ENCODE results near the gene PSPN.
"Not testable (repeated sequence)": the region's sequence is repeated elsewhere in the genome, so short reads cannot be mapped to it uniquely, and the experiment has no call there.

The PSPN gene

DNA sequence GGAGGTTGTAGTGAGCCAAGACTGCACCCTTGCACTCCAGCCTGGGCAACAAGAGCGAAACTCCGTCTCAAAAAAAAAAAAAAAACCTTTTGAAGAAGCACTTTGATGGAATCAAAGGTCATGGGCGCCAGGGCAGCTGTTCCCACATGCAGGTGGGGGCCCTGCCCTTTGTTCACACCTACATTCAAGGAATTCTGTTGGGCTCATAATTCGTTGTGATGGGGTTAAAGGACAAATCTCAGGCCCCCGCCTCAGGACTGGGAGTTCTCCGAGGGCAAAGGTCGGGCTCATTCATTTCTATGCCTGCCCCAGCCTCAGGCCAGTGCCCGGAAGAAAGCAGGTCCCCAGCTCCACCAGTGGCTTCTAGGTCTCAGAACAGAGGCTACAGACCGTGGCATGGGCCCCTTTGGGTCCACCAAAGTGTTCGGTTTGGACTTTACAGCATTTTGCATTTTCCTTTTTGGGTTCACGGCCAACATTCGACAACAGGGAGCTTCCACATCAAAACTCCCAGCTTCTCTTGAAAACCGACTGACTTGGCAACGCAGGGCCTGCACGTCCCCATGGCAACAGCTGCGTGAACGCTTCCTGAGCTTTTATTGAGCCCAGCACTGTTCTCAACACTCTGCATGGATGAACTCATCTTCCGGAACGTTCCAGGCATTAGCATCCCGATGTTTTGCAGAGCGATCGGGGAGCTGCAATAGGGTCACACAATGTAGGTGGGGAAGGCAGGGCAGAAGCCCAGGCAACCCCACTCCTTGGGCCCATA is 27.3 kb upstream of the PSPN start:
- DNase-seq (ENCODE audit: low spot score), result no peak

DNA sequence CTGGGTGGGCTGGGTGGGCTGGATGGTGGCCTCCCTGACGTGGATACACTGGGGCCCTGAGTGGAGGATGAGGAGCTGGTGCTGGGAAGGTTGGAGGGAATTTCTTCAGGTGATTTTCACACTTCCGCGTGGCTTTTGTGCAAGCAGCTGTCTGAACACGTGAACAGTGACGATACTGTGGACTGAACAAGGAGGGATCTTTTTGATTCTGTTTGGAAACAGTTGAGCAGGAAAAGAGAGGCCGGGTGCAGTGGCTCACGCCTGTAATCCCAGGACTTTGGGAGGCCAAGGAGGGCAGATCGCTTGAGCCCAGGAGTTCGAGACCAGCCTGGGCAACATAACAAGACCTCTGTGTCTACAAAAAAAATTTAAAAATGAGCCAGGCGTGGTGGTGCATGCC is 26.3 kb upstream of the PSPN start:
- DNase-seq (ENCODE audit: low spot score), result no peak

DNA sequence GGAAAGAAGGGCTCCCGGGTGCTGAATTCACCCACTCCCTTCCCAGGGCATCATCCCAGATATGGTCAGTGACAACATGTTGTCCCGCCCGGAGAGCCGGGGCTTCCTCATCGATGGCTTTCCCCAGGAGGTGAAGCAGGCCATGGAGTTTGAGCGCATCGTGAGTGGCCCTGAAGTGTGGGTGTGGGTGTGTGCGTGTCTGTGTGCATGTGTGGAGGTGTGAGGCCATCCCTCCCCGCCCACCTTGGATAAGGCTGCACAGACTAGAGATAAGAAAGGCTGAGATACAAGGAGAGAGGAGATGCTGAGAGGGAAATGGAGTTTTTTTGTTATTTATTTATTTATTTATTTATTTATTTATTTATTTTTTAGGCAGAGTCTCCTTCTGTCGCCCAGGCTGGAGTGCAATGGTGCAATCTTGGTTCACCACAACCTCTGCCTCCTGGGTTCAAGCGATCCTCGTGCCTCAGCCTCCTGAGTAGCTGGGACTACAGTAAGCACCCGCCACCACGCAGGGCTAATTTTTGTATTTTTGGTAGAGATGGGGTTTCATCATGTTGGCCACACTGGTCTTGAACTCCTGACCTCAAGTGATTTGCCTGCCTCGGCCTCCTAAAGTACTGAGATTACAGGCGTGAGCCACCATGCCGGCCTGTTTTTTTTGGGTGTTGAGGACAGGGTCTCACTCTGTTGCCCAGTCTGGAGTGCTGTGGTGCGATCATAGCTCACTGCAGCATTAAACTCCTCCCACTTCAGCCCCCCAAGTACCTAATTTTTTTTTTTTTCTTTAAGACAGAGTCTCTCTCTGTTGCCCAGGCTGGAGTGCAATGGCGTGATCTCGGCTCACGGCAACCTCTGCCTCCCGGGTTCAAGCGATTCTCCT is 24.6 kb upstream of the PSPN start:
- DNase-seq (ENCODE audit: low spot score), result not testable (repeated sequence)

- no peak for DNase-seq (ENCODE audit: low spot score)
These were observed 20.6 kb upstream of the PSPN start for GRCh38 chr19:6396305-6396704.

GRCh38 chr19:6394831-6395230 is 19.1 kb upstream of the PSPN start:
- no peak for DNase-seq (ENCODE audit: low spot score)

- DNase-seq (ENCODE audit: low spot score), result peak; percentile 54
These were observed 18.3 kb upstream of the PSPN start for GRCh38 chr19:6393983-6394412.

DNA sequence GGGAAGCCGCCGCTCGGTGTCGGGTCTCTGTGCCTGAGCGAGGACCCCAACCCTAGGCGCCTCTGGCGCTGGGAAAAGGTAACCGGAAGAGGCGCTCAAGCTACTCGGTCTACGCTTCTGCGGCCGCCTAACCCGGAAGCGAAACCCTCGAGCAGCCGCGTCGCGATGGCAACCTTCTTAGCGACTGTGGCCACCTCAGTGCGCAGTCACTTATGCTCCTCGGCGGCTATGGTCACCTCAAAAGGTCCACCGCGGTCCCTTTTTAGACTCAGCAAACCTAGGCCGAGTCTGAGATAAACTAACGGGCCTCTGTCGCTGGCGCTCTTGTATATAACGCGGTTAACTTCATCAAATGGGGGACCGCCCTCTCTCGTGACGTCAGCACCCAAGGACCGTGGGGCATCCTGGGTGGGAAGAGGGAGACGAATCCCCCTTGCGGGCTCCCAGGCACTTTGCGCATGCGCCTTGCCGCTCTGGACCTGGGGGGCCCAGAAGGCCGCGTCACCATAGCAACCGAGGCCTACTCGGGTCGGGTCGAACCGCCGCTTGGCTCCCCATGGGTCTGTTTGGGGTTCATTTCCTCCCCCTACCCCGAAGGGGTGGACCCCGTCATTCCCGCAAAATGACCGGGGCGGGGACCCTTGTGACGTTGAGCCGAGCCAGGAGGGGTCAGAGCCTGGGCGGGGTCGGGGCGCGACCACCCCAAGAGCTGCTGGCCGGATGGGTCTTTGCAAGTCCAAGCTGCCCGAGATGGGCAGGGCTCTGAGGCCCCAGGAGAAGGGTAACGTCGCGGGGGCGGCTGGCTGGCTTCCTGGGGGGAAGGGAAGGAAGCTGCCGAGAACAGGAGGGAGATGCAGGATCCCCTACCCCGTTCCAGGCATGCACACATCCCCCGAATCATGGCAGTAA is 17.6 kb upstream of the PSPN start, which contains the start of gene GTF2F1:
TSS of gene GTF2F1 (minus strand) at position 91 of the 909 bp plus-strand sequence. CDS start 169 bp downstream, outside the sequence.
- DNase-seq (ENCODE audit: low spot score), result peak; percentile 88

DNA sequence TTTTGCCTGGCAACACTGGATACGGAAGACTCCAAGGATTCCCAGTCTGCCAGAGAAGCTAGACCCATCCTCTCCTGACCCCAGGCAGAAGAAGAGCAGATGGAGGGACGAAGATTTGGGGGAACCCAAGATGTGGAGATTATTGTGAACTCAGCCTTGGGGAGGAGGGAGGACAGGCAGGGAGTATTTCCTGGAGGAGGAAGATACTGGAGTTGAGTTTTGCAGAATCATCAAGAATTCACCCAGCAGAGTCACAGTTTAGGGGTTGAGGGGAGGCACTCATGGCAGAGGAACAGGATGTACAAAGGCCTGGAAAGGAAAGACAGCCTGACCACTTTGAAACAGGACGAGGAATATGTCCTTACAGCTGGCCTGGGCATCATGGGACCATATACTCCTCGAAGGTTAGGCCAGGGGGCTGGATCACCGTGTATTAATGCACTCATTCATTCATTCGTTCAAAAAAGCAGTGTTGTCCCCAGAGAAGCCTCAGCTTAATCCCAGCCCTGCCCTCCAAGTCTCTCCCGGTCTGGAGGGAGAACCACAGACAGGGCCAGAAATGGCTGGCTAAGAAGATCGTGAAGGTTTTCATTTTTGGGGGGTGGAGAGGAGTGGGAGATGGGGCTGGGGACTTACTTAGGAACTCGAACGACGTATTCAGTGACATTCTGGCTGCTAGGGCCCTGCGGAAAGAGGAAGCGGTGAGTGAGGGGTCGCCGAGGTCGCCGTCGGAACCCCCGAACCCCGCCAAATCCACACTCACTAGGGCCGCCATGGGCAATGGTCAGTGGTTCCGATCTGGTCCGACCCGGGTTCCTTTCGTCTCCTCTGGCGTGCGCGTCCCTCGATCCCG is 16.7 kb upstream of the PSPN start:
- peak; percentile 10 for DNase-seq (ENCODE audit: low spot score)

DNA sequence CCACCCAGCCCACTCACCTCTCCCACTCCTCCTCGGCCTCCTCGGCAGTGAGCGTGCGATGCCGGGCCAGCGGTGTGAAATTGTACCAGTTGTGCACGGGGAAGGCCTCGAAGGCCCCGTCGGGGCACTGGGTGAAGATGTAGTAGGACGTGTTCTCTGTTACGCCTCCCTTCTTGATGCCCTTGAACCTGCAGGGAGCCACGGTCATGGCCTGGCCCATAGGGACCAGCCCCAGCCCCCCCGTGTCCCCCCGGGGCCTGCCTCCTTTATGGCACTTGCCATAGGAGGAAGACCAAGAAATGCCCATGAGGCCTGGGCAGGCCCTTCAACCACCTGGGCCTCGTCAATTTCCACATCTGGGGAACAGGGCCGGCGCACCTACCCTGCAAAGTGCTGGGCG is 11.6 kb upstream of the PSPN start:
- no peak for DNase-seq (ENCODE audit: low spot score)

DNA sequence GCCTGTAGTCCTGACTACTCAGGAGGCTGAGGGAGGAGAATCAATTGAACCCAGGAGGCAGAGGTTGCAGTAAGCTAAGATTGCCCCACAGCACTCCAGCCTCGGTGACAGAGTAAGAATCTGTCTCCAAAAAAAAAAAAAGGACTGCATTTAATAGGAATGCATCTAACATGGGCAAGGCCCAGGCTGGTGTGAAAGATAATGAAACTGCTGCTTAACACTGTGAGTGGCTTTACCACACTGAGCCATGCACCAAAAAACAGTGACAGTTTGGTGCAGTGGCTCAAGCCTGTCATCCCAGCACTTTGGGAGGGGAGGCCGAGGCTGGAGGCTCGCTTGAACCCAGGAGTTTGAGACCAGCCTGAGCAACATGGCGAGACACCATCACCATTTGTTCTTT is 8.6 kb upstream of the PSPN start:
- DNase-seq (ENCODE audit: low spot score), result peak; percentile 29

DNA sequence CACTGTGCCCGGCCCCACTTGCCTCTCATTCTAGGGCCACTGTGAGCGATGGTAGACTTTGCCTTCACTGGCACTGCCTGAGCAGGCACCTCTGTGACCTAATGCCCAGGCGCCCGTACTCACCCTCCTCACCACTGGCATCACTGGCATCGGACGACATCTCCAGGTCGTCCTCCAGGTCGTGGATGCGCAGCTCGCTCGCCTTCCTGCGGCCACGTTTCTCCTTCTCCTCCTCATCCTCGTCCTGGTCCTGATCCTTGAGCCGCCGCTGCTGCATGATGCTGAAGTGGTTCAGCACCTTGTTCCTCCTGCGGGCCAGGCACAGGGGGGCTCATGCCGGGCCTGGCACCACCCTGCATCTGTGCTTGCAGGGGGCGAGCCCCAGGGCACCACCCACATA is 7.5 kb upstream of the PSPN start:
- DNase-seq (ENCODE audit: low spot score), result no peak

DNA sequence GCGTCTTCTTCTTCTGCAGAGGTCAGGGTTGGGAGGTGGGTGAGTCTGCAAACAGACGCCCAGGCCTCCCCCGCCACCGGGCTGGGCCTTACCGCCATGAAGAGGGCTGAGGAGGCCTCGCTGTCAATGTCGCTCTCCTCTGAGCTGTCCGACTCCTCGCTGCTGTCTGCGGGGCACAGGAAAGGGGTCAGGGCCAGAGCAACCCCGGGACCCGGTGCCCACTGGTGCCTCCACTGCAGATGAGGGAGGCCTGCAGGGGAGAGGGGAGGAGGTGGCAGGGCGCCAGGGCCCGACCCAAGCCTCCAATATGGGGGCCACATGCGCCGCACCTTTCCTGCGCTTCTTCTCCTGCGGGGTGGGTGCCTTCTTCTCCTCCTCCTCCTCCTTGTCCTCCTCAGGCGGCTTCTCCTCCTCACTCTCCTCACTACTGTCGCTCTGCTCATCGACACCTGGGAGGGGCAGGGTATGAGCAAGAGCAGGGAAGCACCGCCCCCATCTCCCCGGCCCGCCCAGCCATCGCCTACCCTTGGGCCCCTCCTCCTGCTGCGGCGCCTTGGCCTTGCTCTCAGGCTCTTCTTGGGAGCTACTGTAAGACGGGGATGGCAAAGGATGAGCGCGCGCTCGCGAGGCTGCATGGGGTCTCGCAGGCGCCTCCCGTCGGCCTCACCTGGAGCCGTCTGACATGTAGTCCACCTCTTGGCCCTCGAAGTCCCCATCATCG is 5.5 kb upstream of the PSPN start:
- no peak for DNase-seq (ENCODE audit: low spot score)

- no peak for DNase-seq (ENCODE audit: low spot score)
These were observed 4.0 kb upstream of the PSPN start for GRCh38 chr19:6379744-6380143.

DNA sequence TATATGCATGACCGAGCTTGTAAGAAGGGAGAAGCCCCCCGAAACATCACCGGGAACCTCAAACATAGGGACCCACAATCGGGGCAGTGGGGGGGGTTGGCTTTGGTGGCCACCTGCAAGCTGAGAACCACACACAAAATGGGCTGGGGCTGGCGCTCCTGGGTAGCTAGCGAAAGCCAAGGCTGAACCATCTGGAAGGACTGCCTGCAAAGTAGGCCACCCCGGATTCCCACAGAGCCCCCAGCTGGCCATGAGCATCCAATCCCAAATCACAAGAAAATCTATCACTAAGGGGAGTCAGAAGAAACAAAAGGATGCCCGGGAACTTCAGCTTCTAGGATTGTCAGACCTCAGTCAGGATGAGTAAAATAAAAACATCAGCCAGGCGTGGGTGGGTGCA is 2.8 kb upstream of the PSPN start:
- no peak for DNase-seq (ENCODE audit: low spot score)

DNA sequence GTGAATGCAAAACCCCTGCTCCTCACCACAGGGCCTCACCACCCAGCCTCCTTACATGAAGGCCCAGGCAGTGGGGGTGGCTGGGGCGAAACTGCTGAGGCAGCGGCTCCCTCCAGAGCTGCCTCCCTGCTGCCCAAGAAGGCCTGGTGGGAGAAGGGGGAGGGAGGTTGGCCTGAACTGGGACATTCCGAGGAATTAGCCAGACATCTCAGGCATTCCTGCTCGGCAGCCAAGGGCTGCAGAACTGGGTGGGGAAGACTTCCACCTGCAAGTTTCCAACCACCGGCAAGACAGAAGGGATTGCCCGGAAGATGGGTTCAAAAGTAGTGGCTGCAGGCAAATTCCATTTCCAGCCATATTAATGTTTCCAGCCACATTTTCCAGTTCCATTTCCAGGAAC is 2.3 kb upstream of the PSPN start:
- no peak for DNase-seq (ENCODE audit: low spot score)

DNA sequence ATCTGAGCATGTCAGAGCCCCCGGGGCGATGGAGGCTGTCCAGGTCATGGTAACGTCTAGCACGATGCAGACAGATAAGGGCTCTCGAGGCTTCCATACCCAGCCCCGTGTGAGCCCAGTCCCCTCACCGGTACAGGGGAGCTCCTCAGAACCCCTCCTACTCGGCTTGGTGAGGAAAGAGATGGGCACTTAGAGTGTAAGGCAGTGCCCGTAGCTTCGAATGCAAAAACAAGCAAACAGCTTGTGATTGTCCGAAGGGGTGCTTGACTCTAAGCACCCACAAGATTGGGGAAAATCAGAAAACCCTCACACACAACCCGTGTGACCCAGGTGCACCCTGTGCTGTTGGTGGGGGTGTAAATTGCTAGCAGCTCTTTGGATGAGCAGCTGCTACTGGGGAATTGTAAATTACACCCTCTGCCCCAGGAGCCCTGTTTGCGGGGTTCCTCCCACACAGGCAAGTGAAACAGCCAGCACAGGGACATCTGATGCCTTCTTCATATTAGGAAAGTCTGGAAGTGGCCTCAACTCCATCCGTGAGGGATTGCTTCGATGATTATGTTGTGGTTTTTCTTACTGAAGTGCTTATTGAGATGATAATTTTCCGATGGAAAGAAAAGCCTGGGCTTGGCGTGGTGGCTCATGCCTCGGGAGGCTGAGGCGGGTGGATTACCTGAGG is 918 bp upstream of the PSPN start:
- no peak for DNase-seq (ENCODE audit: low spot score)

GRCh38 chr19:6374711-6375410 is 872 bp downstream of the PSPN start:
- DNase-seq (ENCODE audit: low spot score), result no peak

DNA sequence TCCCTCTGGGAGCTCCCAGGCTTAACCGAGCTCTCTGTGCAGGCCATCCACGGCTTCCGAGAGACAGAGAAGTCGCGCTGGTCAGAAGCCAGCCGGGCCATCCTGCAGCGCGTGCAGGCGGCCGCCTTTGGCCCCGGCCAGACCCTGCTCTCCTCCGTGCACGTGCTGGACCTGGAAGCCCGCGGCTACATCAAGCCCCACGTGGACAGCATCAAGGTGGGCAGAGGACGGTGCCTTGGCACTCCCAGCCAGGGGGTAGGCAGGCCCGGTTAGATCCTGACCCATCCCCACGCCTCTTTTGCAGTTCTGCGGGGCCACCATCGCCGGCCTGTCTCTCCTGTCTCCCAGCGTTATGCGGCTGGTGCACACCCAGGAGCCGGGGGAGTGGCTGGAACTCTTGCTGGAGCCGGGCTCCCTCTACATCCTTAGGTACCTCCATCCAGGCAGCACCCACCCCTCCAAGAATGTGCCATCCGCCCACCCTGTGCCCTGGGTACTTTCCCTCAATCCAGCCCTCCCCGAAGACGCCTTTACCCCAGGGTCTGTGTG is 1.5 kb downstream of the PSPN start:
- no peak for DNase-seq (ENCODE audit: low spot score)

GRCh38 chr19:6373813-6374108 is 2.0 kb downstream of the PSPN start:
- DNase-seq (ENCODE audit: low spot score), result peak; percentile 17

Measured in hematopoietic multipotent progenitor cell treated with erythropoietin and hydrocortisone succinate and interleukin-3 and kit ligand, for 15 days (in vitro differentiated cells).